Aorta (tissue), 5 donors: Measurements from ENCODE around the gene ACSS1. TPM values are rescaled to one million over a fixed set of nuclear protein-coding genes. Genes with fewer than 3 reads are reported as not detected.
A peak's percentile ranks its signal among the peaks of the same experiment; 100 is the strongest.

Source experiments
- ATAC-seq: fragments of 200-7000 bp; cut with Tn5 transposase; one replicate; pipeline ENCODE4 v1.9.1; 2022; ENCODE audit warnings: moderate library complexity; ENCODE audit not compliant: low FRiP score
- DNase-seq, 2 donors: peaks; one replicate each; pipeline ENCODE4 v3.0.0-alpha.2; 2020
- H3K27ac ChIP-seq, 2 donors: one replicate each; pipeline ENCODE4 v1.5.1; 2013; ENCODE audit warnings: low read length in 2 of 2, mild to moderate bottlenecking in 2 of 2, moderate library complexity in 2 of 2, control low read depth in 1 of 2, inconsistent platforms in 1 of 2, low read depth in 1 of 2
- H3K27me3 ChIP-seq, 2 donors: one replicate each; pipeline ENCODE4 v1.6.1; 2013; ENCODE audit warnings: control low read depth in 1 of 2, low read length in 1 of 2, mild to moderate bottlenecking in 1 of 2, moderate library complexity in 1 of 2; ENCODE audit not compliant: insufficient read depth in 2 of 2, control insufficient read depth in 1 of 2
- H3K36me3 ChIP-seq, 2 donors: one replicate each; pipeline ENCODE4 v1.6.1; 2013; ENCODE audit warnings: control low read depth in 1 of 2, low read length in 1 of 2, mild to moderate bottlenecking in 1 of 2; ENCODE audit not compliant: insufficient read depth in 2 of 2, control insufficient read depth in 1 of 2
- H3K4me1 ChIP-seq, 2 donors: one replicate each; pipeline ENCODE4 v1.6.1; 2013; ENCODE audit warnings: low read length in 2 of 2, control low read depth in 1 of 2, mild to moderate bottlenecking in 1 of 2, moderate library complexity in 1 of 2; ENCODE audit not compliant: insufficient read depth in 2 of 2, control insufficient read depth in 1 of 2
- H3K4me3 ChIP-seq, 2 donors: one replicate each; pipeline ENCODE4 v1.5.1; 2013; ENCODE audit warnings: low read length in 2 of 2, control low read depth in 1 of 2, mild to moderate bottlenecking in 1 of 2
- H3K9me3 ChIP-seq: one replicate; pipeline ENCODE4 v1.6.1; 2013; ENCODE audit warnings: mild to moderate bottlenecking, low read length; ENCODE audit not compliant: control insufficient read depth
- WGBS, 2 donors: extraction: QIAGEN DNeasy Blood & Tissue Kit; methylation state at CpG; one replicate each; pipeline ENCODE4 v1.1.7; 2013; 5-methylcytosine and 5-hydroxymethylcytosine counted together
- intact Hi-C, 2 donors: fragments of 100-400 bp; cut with DNase I; formaldehyde crosslinking; loops; one replicate each; pipeline versions ENCODE4 v1.14.2 to v1.15.0; 2022
- polyA plus RNA-seq, 2 donors: library from polyadenylated mRNA; stranded (reverse); fragments of 200-250 nt; gene quantifications; one replicate each; pipeline ENCODE4 v1.2.3, GENCODE V29; 2013
- total RNA-seq, 2 donors: library from RNA; stranded (reverse); fragmentation: NEBNext Ultra II Directional; extraction: Animal tissue kit (Norgen Biotek cat#: 25700); gene quantifications; one replicate each; pipeline ENCODE4 v1.2.1, GENCODE V29; 2021
- donor health status: healthy with polysubstance abuse.
- donor health status: Bipolar disorder and iron deficiency.
- donor health status: DM: no; HTN: no; CAD: no.
- donor health status: DM: no; HTN: no; CAD: no.
- donor health status: DM: yes; HTN: yes; CAD: no.

The ACSS1 gene
- total and polyA plus RNA-seq, 4 donors, result 7.6 to 23.4 (median 18.3) TPM

GRCh38 chr20:25071734-25072133 lies 13.8 kb upstream of the ACSS1 start:
- Histone ChIP-seq H3K27ac (no peak overlapping the region), H3K9me3 (no peaks in the 10 kb centered on the region), H3K4me1 (no peaks in the 10 kb centered on the region), H3K36me3 (no peaks in the 10 kb centered on the region), H3K4me3 (no peak overlapping the region), H3K27me3 (peaks cover 0 to 4% of the 10 kb centered on the region in 2 donors)
- DNase-seq, result no peak
- intact Hi-C loops, result no loop called here
- ATAC-seq, result no peak
- WGBS, 2 donors, result 24 to 31% methylated on average over 4 of the region's 4 CpGs

- Histone ChIP-seq H3K27me3 (peaks cover 0 to 4% of the 10 kb centered on the region in 2 donors), H3K4me1 (no peaks in the 10 kb centered on the region), H3K27ac (no peak overlapping the region), H3K9me3 (no peaks in the 10 kb centered on the region), H3K4me3 (no peak overlapping the region), H3K36me3 (no peaks in the 10 kb centered on the region)
- intact Hi-C loops, result no loop called here
- ATAC-seq, result no peak
- WGBS, 2 donors, result 55 to 59% methylated on average over 5 of the region's 5 CpGs
- no peak for DNase-seq
Observed at GRCh38 chr20:25070821-25071473, 13.0 kb upstream of the ACSS1 start.

GRCh38 chr20:25067102-25067987 lies 9.4 kb upstream of the ACSS1 start:
- Histone ChIP-seq H3K4me3 (no peak overlapping the region), H3K27me3 (no peaks in the 10 kb centered on the region), H3K36me3 (no peaks in the 10 kb centered on the region), H3K9me3 (no peaks in the 10 kb centered on the region), H3K4me1 (no peaks in the 10 kb centered on the region), H3K27ac (no peak overlapping the region)
- WGBS, 2 donors, result 88 to 90% methylated on average over 18 of the region's 18 CpGs
- intact Hi-C loops, result loop anchor here (5.0 to 10.0 kb wide), 2 partner anchors 110 to 327 kb away; partner anchors contain the start of gene ABHD12 (in 1 of the 2)
- ATAC-seq, result no peak
- peak in 1 of 2 donors; percentile 19 for DNase-seq

GRCh38 chr20:25066386-25066785 lies 8.4 kb upstream of the ACSS1 start:
- Histone ChIP-seq H3K36me3 (no peaks in the 10 kb centered on the region), H3K4me1 (no peaks in the 10 kb centered on the region), H3K27ac (no peak overlapping the region), H3K9me3 (no peaks in the 10 kb centered on the region), H3K27me3 (no peaks in the 10 kb centered on the region), H3K4me3 (no peak overlapping the region)
- ATAC-seq (no peak), DNase-seq (peak in 1 of 2 donors; percentile 22)
- WGBS, 2 donors, result 13 to 17% methylated on average over 6 of the region's 6 CpGs
- intact Hi-C loops, result loop anchor here (5.0 to 10.0 kb wide), 2 partner anchors 111 to 328 kb away; partner anchors contain the start of gene ABHD12 (in 1 of the 2)

- DNase-seq, result peak; percentile 68 to 85
- Histone ChIP-seq H3K9me3 (no peaks in the 10 kb centered on the region), H3K36me3 (no peaks in the 10 kb centered on the region), H3K27me3 (no peaks in the 10 kb centered on the region), H3K4me1 (no peaks in the 10 kb centered on the region), H3K4me3 (no peak overlapping the region), H3K27ac (no peak overlapping the region)
- 22 to 25% methylated on average over 9 of the region's 9 CpGs for WGBS, 2 donors
- ATAC-seq, result peak; percentile 83
- intact Hi-C loops, result loop anchor here (1.0 to 10.0 kb wide), 5 partner anchors 70 to 329 kb away; partner anchors contain the start of gene ABHD12 (in 1 of the 2)
Observed at GRCh38 chr20:25065625-25066338, 7.8 kb upstream of the ACSS1 start.

GRCh38 chr20:25065072-25065624 lies 7.2 kb upstream of the ACSS1 start:
- Histone ChIP-seq H3K9me3 (no peaks in the 10 kb centered on the region), H3K27ac (no peak overlapping the region), H3K4me1 (no peaks in the 10 kb centered on the region), H3K36me3 (no peaks in the 10 kb centered on the region), H3K27me3 (no peaks in the 10 kb centered on the region), H3K4me3 (no peak overlapping the region)
- WGBS, 2 donors, result 33 to 36% methylated on average over 9 of the region's 9 CpGs
- intact Hi-C loops, result loop anchor here (1.0 to 10.0 kb wide), 5 partner anchors 70 to 330 kb away; partner anchors contain the start of gene ABHD12 (in 1 of the 2)
- ATAC-seq (no peak), DNase-seq (peak in 1 of 2 donors; percentile 23)

- Histone ChIP-seq H3K27ac (no peak overlapping the region), H3K27me3 (no peaks in the 10 kb centered on the region), H3K4me3 (no peak overlapping the region), H3K4me1 (no peaks in the 10 kb centered on the region), H3K9me3 (no peaks in the 10 kb centered on the region), H3K36me3 (no peaks in the 10 kb centered on the region)
- WGBS, 2 donors, result 18 to 23% methylated on average over 4 of the region's 4 CpGs
- ATAC-seq, result no peak
- no peak for DNase-seq
- intact Hi-C loops, result loop anchor here (1.0 to 10.0 kb wide), 5 partner anchors 69 to 330 kb away; partner anchors contain the start of gene ABHD12 (in 1 of the 2)
Observed at GRCh38 chr20:25064561-25065071, 6.7 kb upstream of the ACSS1 start.

GRCh38 chr20:25063981-25064380 lies 6.0 kb upstream of the ACSS1 start:
- Histone ChIP-seq H3K9me3 (no peaks in the 10 kb centered on the region), H3K27me3 (no peaks in the 10 kb centered on the region), H3K4me1 (no peaks in the 10 kb centered on the region), H3K27ac (no peak overlapping the region), H3K36me3 (no peaks in the 10 kb centered on the region), H3K4me3 (no peak overlapping the region)
- 91 to 94% methylated on average over 2 of the region's 2 CpGs for WGBS, 2 donors
- ATAC-seq, result no peak
- DNase-seq, result no peak
- intact Hi-C loops, result loop anchor here in 1 of 2 donors (2.0 to 10.0 kb wide), 2 partner anchors 115 to 331 kb away; partner anchors contain the start of gene ABHD12
